Measurements from ENCODE around the gene LDLR. TPM values are rescaled to one million over a fixed set of nuclear protein-coding genes. Genes with fewer than 3 reads are reported as not detected.

Gene LDLR
- 10 to 100 TPM; 65.6 to 67.9 TPM for total RNA-seq

DNA sequence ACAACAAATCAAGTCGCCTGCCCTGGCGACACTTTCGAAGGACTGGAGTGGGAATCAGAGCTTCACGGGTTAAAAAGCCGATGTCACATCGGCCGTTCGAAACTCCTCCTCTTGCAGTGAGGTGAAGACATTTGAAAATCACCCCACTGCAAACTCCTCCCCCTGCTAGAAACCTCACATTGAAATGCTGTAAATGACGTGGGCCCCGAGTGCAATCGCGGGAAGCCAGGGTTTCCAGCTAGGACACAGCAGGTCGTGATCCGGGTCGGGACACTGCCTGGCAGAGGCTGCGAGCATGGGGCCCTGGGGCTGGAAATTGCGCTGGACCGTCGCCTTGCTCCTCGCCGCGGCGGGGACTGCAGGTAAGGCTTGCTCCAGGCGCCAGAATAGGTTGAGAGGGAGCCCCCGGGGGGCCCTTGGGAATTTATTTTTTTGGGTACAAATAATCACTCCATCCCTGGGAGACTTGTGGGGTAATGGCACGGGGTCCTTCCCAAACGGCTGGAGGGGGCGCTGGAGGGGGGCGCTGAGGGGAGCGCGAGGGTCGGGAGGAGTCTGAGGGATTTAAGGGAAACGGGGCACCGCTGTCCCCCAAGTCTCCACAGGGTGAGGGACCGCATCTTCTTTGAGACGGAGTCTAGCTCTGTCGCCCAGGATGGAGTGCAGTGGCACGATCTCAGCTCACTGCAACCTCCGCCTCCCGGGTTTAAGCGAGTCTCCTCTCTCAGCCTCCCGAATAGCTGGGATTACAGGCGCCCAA is at the start of gene LDLR:
LDLR (plus strand) TSS at position 210 of the 760 bp plus-strand sequence; CDS start at position 296, 86 bp downstream.
- CTCF ChIA-PET, result interaction anchor here (0.6 to 4.1 kb wide), 3 partner anchors 37 to 54 kb away, joined by 3 to 17 read pairs (median 8); no protein-coding TSS in a partner anchor
- POLR2A ChIA-PET, result interaction anchor here (0.6 to 1.7 kb wide), 7 partner anchors 9 to 217 kb away, joined by 3 to 22 read pairs (median 4); partner anchors contain the start of gene SMARCA4

DNA sequence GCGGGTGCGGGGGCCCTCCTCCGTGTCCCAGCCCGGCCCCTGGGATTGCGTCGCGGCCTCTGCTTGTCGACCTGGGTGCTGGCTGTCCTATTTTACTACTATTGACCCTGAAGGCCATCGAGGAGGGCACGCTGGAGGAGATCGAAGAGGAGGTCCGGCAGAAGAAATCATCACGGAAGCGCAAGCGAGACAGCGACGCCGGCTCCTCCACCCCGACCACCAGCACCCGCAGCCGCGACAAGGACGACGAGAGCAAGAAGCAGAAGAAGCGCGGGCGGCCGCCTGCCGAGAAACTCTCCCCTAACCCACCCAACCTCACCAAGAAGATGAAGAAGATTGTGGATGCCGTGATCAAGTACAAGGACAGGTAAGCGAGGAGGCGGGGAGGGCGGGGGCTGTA is 48.1 kb upstream of the LDLR start:
- ChIA-PET POLR2A (no interaction called here), CTCF (no interaction called here)

DNA sequence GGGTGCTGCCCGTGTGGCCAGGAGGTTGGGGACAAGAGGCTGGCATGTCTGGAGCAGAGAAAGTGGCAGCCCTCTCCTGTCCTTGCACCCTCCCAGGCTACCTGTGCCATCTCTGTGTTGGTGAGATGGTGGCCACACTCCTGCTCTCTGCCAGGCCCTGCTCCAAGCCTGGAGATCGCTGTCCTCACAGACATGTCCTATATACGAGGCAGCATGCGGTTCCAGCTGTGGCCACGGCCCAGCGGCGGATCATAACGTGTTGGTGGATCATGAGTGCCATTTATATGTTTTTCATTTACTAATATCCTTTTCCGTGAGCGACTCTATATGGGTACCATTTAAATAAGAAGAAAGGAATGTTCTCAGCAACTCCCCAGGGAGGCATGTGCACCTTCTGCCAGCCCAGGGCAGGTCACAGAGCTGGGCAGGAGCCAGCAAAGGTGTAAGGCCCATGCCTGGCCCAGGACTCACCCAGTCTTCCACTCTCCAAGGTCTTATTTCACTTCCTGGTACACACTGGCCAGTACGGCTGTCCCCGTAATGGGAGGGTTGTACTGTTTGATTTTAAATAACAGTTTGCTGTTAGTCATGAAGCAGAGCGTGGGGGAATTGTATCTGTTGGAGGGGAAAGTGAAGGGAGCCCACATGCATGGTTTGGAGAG is 47.2 kb upstream of the LDLR start:
- CTCF ChIA-PET, result no interaction called here

DNA sequence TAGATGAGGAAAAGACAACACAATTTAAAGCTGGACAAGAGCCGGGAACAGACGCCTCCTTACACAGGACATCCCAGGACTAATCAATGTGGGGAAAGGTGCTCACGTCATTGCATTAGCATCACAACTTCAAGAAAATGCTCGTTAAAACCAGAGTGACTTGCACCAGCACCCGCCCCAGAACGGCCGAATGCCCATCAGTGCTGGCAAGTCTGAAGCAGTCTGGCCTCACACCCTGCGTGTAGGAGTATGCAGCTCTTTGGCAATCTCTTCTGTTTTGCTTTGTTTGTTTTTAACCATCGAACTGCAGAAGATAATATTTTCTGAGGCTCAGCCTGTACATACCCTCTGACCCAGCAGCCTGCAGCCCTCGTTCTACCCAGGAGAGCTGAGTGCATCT is 44.8 kb upstream of the LDLR start:
- CTCF ChIA-PET, result interaction anchor here (0.7 kb wide), 1 partner anchor 8 kb away, joined by 3 read pairs; no protein-coding TSS in a partner anchor
- POLR2A ChIA-PET, result no interaction called here

More for the DNA sequence above, 47.2 kb upstream of the LDLR start:
- POLR2A ChIA-PET, result no interaction called here

GRCh38 chr19:11045536-11045935 is 43.7 kb upstream of the LDLR start:
- POLR2A ChIA-PET, result no interaction called here
- CTCF ChIA-PET, result interaction anchor here (0.7 kb wide), 1 partner anchor 124 kb away, joined by 3 read pairs; no protein-coding TSS in a partner anchor

DNA sequence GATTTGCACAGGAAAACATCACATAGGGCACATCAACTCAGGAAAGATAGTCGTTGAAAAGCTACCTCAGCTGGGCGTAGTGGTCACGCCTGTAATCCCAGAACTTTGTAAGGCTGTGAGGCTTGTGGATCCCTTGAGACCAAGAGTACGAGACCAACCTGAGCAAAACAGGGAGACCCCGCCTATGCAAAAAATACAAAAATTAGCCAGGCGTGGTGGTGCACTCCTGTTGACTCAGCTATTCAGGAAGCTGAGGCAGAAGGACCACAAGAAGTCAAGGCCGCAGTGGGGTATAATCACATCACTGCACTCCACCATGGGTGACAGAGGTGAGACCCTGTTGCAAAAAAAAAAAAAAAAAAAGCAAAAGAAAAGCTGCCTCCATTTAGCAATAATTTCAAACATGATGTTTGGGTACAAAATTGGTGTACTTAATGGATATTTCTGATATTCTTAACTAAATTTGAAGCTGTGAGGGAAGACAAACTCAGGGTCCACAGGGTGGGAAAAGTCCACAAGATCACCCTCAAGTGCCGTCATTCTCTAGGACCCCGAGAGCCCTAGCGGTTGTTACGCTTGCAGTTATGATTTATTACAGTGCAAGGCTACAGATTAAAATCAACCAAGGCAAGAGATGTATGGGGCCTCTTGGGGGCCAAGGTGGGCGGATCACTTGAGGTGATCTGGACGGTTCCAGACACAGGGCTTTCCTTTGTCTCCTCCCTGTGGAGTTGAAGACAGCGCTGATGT is 42.5 kb upstream of the LDLR start:
- POLR2A ChIA-PET, result interaction anchor here (0.5 kb wide), 1 partner anchor 54 kb away, joined by 3 read pairs; no protein-coding TSS in a partner anchor
- CTCF ChIA-PET, result interaction anchor here (0.8 kb wide), 1 partner anchor 10 kb away, joined by 3 read pairs; no protein-coding TSS in a partner anchor

DNA sequence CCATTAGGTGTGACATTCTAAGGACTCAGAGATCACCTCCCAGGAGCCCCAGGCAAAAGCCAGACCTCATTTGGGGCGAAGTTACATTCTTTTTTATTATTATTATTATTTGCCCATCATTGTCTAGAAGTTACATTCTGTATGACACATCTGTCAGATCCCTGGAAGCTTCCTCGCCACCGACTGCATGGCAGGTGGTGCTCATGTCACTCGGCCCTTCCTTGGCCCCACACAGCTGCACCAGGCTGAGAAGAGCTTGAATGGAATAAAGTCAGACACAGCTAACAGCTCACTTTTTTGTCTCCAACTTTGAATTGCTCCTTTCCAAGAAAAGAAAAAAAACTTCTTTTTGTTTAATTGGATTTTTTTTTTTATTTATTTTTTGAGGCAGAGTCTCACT is 41.4 kb upstream of the LDLR start:
- ChIA-PET POLR2A (no interaction called here), CTCF (interaction anchor here (0.6 to 0.8 kb wide), 3 partner anchors 12 to 245 kb away, joined by 3 to 4 read pairs (median 4); no protein-coding TSS in a partner anchor)

- ChIA-PET CTCF (interaction anchor here (1.1 kb wide), 1 partner anchor 9 kb away, joined by 3 read pairs; no protein-coding TSS in a partner anchor), POLR2A (no interaction called here)
These were observed 38.7 kb upstream of the LDLR start for GRCh38 chr19:11050323-11051114.

DNA sequence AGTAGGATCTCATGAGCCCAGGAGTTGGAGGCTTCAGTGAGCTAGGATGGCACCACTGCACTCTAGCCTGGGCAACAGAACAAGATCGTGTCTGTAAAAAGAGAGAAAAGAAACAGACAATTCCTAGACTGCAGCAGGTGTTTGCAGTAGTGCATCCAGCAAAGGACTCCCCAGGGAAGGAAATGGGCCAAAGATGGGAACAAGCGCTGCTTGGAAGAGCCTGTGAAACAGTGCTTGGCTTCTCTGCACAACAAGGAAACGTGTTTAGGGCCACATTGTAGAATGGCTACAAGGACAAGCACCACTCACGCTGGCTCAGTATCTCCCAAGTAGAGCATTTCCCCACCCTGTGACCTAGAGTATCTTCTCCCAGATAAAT is 35.5 kb upstream of the LDLR start:
- CTCF ChIA-PET, result no interaction called here
- POLR2A ChIA-PET, result no interaction called here

GRCh38 chr19:11054200-11054599 is 35.1 kb upstream of the LDLR start:
- ChIA-PET POLR2A (no interaction called here), CTCF (no interaction called here)

DNA sequence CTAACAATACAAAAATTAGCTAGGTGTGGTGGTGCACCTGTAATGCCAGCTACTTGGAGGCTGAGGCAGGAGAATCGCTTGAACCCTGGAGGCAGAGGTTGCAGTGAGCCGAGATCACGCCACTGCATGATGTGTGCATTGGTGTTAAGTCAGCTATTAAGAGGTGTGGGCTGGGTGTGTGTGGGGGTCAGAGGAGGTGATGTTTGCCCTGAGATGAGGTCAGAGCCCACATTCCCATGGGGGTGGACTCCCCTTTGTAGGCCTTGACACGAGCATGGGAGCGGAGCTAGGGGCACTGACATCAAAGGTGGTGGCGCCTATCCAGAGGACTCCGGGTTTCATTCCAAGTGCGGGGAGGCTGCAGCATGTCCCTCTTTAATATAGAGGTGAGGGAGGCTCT is 34.6 kb upstream of the LDLR start:
- ChIA-PET POLR2A (no interaction called here), CTCF (no interaction called here)

GRCh38 chr19:11058246-11059030 is 30.8 kb upstream of the LDLR start:
- ChIA-PET CTCF (interaction anchor here (0.5 to 1.4 kb wide), 2 partner anchors 9 to 18 kb away, joined by 3 read pairs; no protein-coding TSS in a partner anchor), POLR2A (no interaction called here)

GRCh38 chr19:11059511-11060358 is 29.5 kb upstream of the LDLR start:
- ChIA-PET POLR2A (no interaction called here), CTCF (interaction anchor here (1.4 kb wide), 1 partner anchor 10 kb away, joined by 3 read pairs; no protein-coding TSS in a partner anchor)

GRCh38 chr19:11061952-11062351 is 27.3 kb upstream of the LDLR start:
- ChIA-PET CTCF (no interaction called here), POLR2A (no interaction called here)

DNA sequence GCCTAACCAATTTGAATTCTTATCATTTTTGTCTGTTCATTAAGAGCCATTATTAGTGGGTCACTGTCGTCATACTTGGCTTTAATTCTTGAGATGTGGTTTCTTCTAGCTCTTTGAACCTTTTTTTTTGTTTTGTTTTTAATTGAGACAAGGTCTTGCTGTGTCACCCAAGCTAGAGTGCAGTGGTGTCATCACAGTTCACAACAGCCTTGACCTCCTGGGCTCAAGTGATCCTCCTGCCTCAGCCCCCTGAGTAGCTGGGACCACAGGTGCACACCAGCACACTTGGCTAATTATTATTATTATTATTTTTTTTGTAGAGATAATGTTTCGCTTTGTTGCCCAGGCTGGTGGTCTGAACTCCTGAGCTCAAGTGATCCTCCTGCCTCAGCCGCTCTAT is 25.8 kb upstream of the LDLR start:
- CTCF ChIA-PET, result no interaction called here
- POLR2A ChIA-PET, result no interaction called here

GRCh38 chr19:11064831-11065303 is 24.4 kb upstream of the LDLR start:
- ChIA-PET POLR2A (no interaction called here), CTCF (interaction anchor here (0.5 kb wide), 1 partner anchor 338 kb away, joined by 5 read pairs; no protein-coding TSS in a partner anchor)

GRCh38 chr19:11066326-11066725 is 22.9 kb upstream of the LDLR start:
- POLR2A ChIA-PET, result no interaction called here
- CTCF ChIA-PET, result no interaction called here

Measured in activated CD8-positive, alpha-beta memory T cell treated with anti-CD3 and anti-CD28 coated beads for 36 hours (primary cell).